ENCODE results near the gene LRRC8C.
"Not testable (repeated sequence)": the region's sequence is repeated elsewhere in the genome, so short reads cannot be mapped to it uniquely, and the experiment has no call there.

Gene LRRC8C

DNA sequence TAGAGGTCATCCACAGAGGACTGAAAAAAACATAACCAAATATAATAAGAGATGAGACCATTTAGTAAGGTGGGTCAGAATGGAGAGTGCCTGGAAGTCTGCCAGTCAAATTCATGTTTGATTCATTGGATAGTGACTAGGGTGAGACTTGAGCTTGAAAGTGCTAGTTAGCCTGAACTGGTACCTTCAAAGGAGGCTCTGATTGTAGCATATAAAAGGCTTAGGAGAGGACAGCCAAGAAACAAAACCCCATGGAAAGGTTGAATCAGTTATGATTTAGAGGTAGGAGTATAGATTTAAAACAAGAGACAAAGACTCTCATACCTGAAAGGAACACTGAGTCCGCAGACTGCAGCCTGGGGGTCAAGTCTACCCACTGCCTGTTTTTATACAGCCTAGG lies 44.4 kb upstream of the LRRC8C start:
- H3K4me1 ChIP-seq (ENCODE audit: control insufficient read depth, low read length), result no peaks in the 10 kb centered on the region
- no peaks in the 10 kb centered on the region for H3K9me2 ChIP-seq (replicated peaks; ENCODE audit: control insufficient read depth, low read length)
- no peak overlapping the region for H3K4me2 ChIP-seq (ENCODE audit: low read length)
- H3K36me3 ChIP-seq (ENCODE audit: control insufficient read depth, low read length), result peaks cover 23% of the 10 kb centered on the region
- no peaks in the 10 kb centered on the region; the same call in 1 of the 2 replicates for H4K20me1 ChIP-seq (ENCODE audit: control insufficient read depth, insufficient read depth, low read depth, low read length)
- no peaks in the 10 kb centered on the region for H3K9me3 ChIP-seq (ENCODE audit: control insufficient read depth, insufficient read depth, low read length)
- no peak overlapping the region for H3K27ac ChIP-seq (ENCODE audit: low read depth, low read length)
- H3K27me3 ChIP-seq (ENCODE audit: control insufficient read depth, low read length), result no peaks in the 10 kb centered on the region
- TF ChIP-seq CTCF (IDR thresholded peaks at IDR 0.05; ENCODE audit: low read depth, low read length, poor library complexity, severe bottlenecking) (no peak), EZH2phosphoT487 (IDR thresholded peaks at IDR 0.05; ENCODE audit: borderline replicate concordance, low read length) (no peak)
- H3K79me2 ChIP-seq (ENCODE audit: control insufficient read depth, low read length), result no peaks in the 10 kb centered on the region
- H3K4me3 ChIP-seq (ENCODE audit: low read length), result no peak overlapping the region
- no peaks in the 10 kb centered on the region for H3F3A ChIP-seq (ENCODE audit: control insufficient read depth, insufficient read depth)

DNA sequence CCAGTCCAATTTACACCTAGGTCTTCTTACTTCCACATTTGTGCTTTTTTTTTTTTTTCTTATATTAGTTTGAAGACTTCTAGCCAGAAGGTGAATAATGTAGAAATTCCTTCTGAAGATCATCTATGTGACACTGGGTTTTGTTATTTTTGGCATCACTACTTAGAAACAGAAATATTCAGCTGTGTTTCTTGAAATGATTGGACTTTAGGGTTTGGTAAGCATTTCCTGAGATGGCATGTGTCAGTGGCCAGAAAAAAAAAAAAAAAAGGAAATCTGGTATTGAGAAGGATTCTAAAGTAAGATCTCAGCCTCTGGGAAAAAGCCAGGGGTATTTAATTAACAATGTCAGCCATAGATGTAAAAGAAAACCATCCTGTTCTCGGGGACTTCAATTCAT lies 43.4 kb upstream of the LRRC8C start:
- TF ChIP-seq CTCF (IDR thresholded peaks at IDR 0.05; ENCODE audit: low read depth, low read length, poor library complexity, severe bottlenecking), result no peak
- TF ChIP-seq EZH2phosphoT487 (IDR thresholded peaks at IDR 0.05; ENCODE audit: borderline replicate concordance, low read length), result no peak
- no peaks in the 10 kb centered on the region for H3K79me2 ChIP-seq (ENCODE audit: control insufficient read depth, low read length)
- H3K9me3 ChIP-seq (ENCODE audit: control insufficient read depth, insufficient read depth, low read length), result no peaks in the 10 kb centered on the region
- no peak overlapping the region for H3K4me3 ChIP-seq (ENCODE audit: low read length)
- no peak overlapping the region for H3K4me2 ChIP-seq (ENCODE audit: low read length)
- H4K20me1 ChIP-seq (ENCODE audit: control insufficient read depth, insufficient read depth, low read depth, low read length), result no peaks in the 10 kb centered on the region; the same call in 1 of the 2 replicates
- H3K27me3 ChIP-seq (ENCODE audit: control insufficient read depth, low read length), result no peaks in the 10 kb centered on the region
- H3K36me3 ChIP-seq (ENCODE audit: control insufficient read depth, low read length), result peaks cover 13% of the 10 kb centered on the region
- no peaks in the 10 kb centered on the region for H3K9me2 ChIP-seq (replicated peaks; ENCODE audit: control insufficient read depth, low read length)
- no peak overlapping the region for H3K27ac ChIP-seq (ENCODE audit: low read depth, low read length)
- no peaks in the 10 kb centered on the region for H3F3A ChIP-seq (ENCODE audit: control insufficient read depth, insufficient read depth)
- H3K4me1 ChIP-seq (ENCODE audit: control insufficient read depth, low read length), result no peaks in the 10 kb centered on the region

DNA sequence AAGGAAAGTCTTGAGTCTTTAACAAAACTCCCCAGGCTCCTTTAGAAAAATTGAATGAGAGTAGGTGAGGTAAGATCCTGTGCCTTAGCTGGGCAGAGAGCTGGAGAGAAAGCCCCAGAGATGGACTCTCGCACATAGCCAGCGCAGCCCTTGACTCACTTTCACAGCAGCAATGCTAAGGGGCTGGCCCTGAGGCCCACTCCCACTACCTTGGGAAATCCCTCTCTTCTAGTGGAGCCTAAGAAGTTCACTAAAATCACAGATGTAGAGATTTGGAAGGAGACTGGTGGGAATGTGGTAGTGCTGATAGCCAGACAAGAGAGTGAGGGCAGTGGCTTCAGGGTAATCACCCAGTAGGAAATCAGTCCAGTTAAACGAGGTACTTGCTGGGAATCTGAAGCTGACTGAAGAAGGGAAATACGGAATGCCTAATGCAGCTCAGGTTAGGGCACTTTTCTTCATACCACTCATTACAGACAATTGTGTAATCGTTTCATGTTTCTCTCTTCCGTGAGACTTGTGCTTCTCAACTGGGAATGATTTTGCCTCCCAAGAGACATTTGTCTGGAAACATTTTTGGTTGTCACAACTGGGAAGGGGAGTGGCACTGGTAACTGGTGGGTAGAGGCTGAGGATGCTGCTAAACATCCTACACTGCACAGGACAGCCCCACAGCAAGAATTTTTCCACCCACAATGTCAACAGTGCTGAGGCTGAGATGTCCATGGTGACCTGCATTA lies 42.4 kb upstream of the LRRC8C start:
- TF ChIP-seq CTCF (IDR thresholded peaks at IDR 0.05; ENCODE audit: low read depth, low read length, poor library complexity, severe bottlenecking), result no peak
- no peak for TF ChIP-seq EZH2phosphoT487 (IDR thresholded peaks at IDR 0.05; ENCODE audit: borderline replicate concordance, low read length)
- no peaks in the 10 kb centered on the region for H3K9me3 ChIP-seq (ENCODE audit: control insufficient read depth, insufficient read depth, low read length)
- no peaks in the 10 kb centered on the region; the same call in 1 of the 2 replicates for H4K20me1 ChIP-seq (ENCODE audit: control insufficient read depth, insufficient read depth, low read depth, low read length)
- no peaks in the 10 kb centered on the region for H3K9me2 ChIP-seq (replicated peaks; ENCODE audit: control insufficient read depth, low read length)
- no peaks in the 10 kb centered on the region for H3K79me2 ChIP-seq (ENCODE audit: control insufficient read depth, low read length)
- H3K4me1 ChIP-seq (ENCODE audit: control insufficient read depth, low read length), result no peaks in the 10 kb centered on the region
- no peak overlapping the region for H3K27ac ChIP-seq (ENCODE audit: low read depth, low read length)
- no peak overlapping the region for H3K4me3 ChIP-seq (ENCODE audit: low read length)
- H3F3A ChIP-seq (ENCODE audit: control insufficient read depth, insufficient read depth), result no peaks in the 10 kb centered on the region
- H3K4me2 ChIP-seq (ENCODE audit: low read length), result no peak overlapping the region
- H3K27me3 ChIP-seq (ENCODE audit: control insufficient read depth, low read length), result no peaks in the 10 kb centered on the region
- H3K36me3 ChIP-seq (ENCODE audit: control insufficient read depth, low read length), result peaks cover 3% of the 10 kb centered on the region; the same call in 1 of the 2 replicates

DNA sequence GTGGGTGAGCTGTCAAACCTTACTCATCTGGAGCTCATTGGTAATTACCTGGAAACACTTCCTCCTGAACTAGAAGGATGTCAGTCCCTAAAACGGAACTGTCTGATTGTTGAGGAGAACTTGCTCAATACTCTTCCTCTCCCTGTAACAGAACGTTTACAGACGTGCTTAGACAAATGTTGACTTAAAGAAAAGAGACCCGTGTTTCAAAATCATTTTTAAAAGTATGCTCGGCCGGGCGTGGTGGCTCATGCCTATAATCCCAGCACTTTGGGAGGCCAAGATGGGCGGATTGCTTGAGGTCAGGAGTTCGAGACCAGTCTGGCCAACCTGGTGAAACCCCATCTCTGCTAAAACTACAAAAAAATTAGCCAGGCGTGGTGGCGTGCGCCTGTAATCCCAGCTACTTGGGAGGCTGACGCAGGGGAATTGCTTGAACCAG lies 40.0 kb upstream of the LRRC8C start:
- not testable (repeated sequence) for H3K79me2 ChIP-seq (ENCODE audit: control insufficient read depth, low read length); H3K4me1 ChIP-seq (ENCODE audit: control insufficient read depth, low read length); H4K20me1 ChIP-seq (ENCODE audit: control insufficient read depth, insufficient read depth, low read depth, low read length); H3K9me2 ChIP-seq (replicated peaks; ENCODE audit: control insufficient read depth, low read length); H3K9me3 ChIP-seq (ENCODE audit: control insufficient read depth, insufficient read depth, low read length); H3F3A ChIP-seq (ENCODE audit: control insufficient read depth, insufficient read depth); H3K27me3 ChIP-seq (ENCODE audit: control insufficient read depth, low read length); H3K36me3 ChIP-seq (ENCODE audit: control insufficient read depth, low read length); H3K4me2 ChIP-seq (ENCODE audit: low read length); H3K4me3 ChIP-seq (ENCODE audit: low read length); H3K27ac ChIP-seq (ENCODE audit: low read depth, low read length)

Data from DOHH2 (cell line).